Gastroesophageal sphincter (tissue), 3 donors: ENCODE data around the gene RAB3D.

ENCODE experiments used
- CTCF ChIP-seq, 4 experiments: fragments of 200-600 bp in 2 of 4; fragments of 450-650 bp in 2 of 4; sonication (generic) in 1 of 4; IDR thresholded peaks; one replicate each; pipeline ENCODE4 v1.5.1; 2017 to 2019; ENCODE audit warnings: antibody characterized with exemption in 4 of 4, mild to moderate bottlenecking in 2 of 4, moderate library complexity in 2 of 4
- POLR2A ChIP-seq, 2 donors: fragments of 450-650 bp; IDR thresholded peaks; one replicate each; pipeline ENCODE4 v1.6.1; 2017; ENCODE audit warnings: antibody characterized with exemption in 2 of 2, mild to moderate bottlenecking in 2 of 2, moderate library complexity in 1 of 2
- POLR2AphosphoS5 ChIP-seq: sonication (generic); formaldehyde crosslinking; IDR thresholded peaks from one replicate; pipeline ENCODE4 v1.6.1; 2017; ENCODE audit warnings: antibody characterized with exemption

GRCh38 chr19:11295180-11295579 is 44.3 kb downstream of the RAB3D start:
- no peak for TF ChIP-seq POLR2AphosphoS5
- TF ChIP-seq CTCF (IDR thresholded peaks at IDR 0.05), result no peak
- TF ChIP-seq POLR2A (IDR thresholded peaks at IDR 0.05), result no peak
